KOPT-K1 (cell line): Measurements from ENCODE around the gene DCST2.

Experiments used
- H3K27ac ChIP-seq: fragments of 200-600 bp; sonication (generic); 2 replicates; pipeline ENCODE4 v1.5.1; 2016; ENCODE audit warnings: antibody characterized with exemption, mild to moderate bottlenecking, low read depth, low read length; ENCODE audit not compliant: poor library complexity, severe bottlenecking
- H3K36me3 ChIP-seq: fragments of 200-600 bp; sonication (generic); 2 replicates; pipeline ENCODE4 v1.5.1; 2017; ENCODE audit warnings: antibody characterized with exemption, mild to moderate bottlenecking, low read length, moderate library complexity; ENCODE audit not compliant: insufficient read depth
- H3K9me3 ChIP-seq: fragments of 200-600 bp; sonication (generic); 2 replicates; pipeline ENCODE4 v1.5.1; 2017; ENCODE audit warnings: antibody characterized with exemption, low read length, mild to moderate bottlenecking; ENCODE audit not compliant: insufficient read depth, poor library complexity, severe bottlenecking

The DCST2 gene

GRCh38 chr1:155044812-155045657 is 11.5 kb upstream of the DCST2 start:
- no peaks in the 10 kb centered on the region for H3K9me3 ChIP-seq
- H3K27ac ChIP-seq, result no peak overlapping the region
- no peaks in the 10 kb centered on the region for H3K36me3 ChIP-seq

- H3K36me3 ChIP-seq, result no peaks in the 10 kb centered on the region
- no peaks in the 10 kb centered on the region for H3K9me3 ChIP-seq
- no peak overlapping the region for H3K27ac ChIP-seq
Observed at GRCh38 chr1:155044365-155044764, 10.8 kb upstream of the DCST2 start.

GRCh38 chr1:155043793-155044192 is 10.2 kb upstream of the DCST2 start:
- H3K27ac ChIP-seq, result no peak overlapping the region

DNA sequence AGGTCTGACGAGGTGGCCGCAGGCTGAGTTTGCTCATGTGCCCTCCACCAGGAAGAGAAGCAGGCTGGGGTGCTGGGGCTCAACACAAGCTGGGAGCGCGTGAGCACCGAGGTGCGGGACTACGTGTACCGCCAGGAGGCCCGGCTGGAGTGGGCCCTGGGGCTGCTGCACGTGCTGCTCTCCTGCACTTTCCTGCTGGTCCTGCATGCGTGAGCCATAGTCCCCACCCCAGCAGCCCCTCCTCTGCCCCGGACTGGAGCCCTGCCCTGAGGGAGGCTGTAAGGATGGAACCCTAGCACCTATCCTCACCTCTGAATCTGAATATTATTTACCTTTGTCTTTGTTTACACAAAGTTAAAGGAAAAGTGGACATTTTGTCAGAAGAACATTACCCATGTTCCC is 9.7 kb upstream of the DCST2 start:
- Histone ChIP-seq H3K27ac (no peak overlapping the region), H3K36me3 (no peaks in the 10 kb centered on the region), H3K9me3 (no peaks in the 10 kb centered on the region)

More at GRCh38 chr1:155043793-155044192, 10.2 kb upstream of the DCST2 start:
- H3K36me3 ChIP-seq, result no peaks in the 10 kb centered on the region
- H3K9me3 ChIP-seq, result no peaks in the 10 kb centered on the region

GRCh38 chr1:155042789-155043188 is 9.2 kb upstream of the DCST2 start:
- Histone ChIP-seq H3K9me3 (no peaks in the 10 kb centered on the region), H3K27ac (no peak overlapping the region), H3K36me3 (no peaks in the 10 kb centered on the region)

GRCh38 chr1:155040358-155041093 is 6.9 kb upstream of the DCST2 start:
- Histone ChIP-seq H3K27ac (no peak overlapping the region), H3K36me3 (no peaks in the 10 kb centered on the region), H3K9me3 (no peaks in the 10 kb centered on the region)

DNA sequence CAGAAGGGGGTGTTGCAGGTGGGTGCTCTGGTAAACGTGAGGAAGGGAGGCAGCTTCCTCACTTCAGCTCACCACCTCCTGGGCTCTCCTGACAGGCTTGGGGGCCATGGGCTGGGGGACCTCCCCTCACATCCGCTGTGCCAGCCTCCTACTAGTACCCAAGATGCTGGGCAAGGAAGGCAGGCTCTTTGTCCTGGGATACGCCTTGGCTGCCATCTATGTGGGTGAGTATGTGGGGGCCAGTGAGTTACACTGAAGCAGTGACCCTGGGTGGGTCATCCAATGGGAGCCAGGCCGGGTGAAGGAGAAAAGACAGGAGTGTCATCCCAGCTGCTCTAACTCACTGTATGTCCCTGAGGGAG is 5.7 kb upstream of the DCST2 start:
- Histone ChIP-seq H3K36me3 (no peaks in the 10 kb centered on the region), H3K27ac (no peak overlapping the region), H3K9me3 (no peaks in the 10 kb centered on the region)

DNA sequence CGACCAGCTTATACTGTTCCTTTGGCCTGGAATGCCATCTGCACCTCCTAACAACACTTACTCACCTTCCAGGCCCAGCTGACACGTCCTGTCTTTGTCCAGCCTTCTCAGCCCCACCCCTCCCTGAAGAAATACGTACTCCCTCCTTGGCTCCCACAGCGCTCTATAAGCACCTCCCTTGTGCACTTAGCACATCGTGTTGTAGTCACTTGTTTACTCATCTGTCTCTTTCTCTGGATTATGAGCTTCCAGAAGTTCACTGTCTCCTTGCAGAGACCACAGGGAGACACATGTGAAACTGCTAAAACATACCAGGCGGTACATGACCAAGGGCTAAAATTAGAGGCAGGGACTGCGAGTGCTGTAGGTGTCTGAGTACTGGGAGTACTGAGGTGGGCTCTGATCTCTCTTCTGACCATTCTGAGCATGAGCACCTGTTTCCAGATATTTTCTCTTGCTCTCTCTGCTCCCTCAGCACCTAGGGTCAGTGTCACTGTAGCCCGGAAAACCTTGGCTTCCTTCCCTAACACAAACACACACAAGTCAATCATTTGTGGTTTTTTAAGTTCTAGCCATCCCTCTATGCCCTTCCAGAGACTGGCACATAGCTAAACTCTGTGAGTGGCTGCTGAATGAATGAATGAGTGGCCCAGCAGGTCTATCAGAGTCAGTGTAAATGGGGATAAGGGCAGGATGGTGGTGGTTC is 5.2 kb upstream of the DCST2 start:
- H3K36me3 ChIP-seq, result no peaks in the 10 kb centered on the region
- H3K27ac ChIP-seq, result no peak overlapping the region
- no peaks in the 10 kb centered on the region for H3K9me3 ChIP-seq

DNA sequence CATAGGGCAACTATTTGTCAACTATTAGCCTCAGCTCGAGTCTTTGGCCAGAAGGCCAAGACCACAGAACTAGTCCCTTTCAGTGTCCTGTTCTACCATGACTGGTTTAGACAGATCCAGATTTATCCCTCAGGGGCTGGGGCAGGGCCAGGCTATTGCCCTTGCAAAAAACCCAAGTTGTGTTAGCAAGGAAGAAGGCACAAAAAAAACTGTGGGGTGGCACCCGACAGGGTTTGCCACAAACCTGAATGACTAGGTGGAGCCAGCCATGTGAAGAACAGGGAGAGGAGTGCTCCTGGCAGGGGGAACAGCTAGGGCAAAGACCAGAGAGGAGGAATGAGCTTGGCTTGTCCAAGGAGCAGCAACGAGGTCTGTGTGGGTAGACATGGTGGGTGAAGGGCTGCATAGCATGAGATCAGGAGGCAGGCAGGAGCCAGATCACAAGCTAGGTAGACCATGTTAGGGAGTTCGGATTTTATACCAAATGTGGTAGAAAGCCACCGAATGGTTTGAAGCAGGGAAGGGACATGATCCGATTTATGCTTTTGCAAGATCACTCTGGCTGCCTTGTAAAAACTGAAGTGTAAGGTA is 4.4 kb upstream of the DCST2 start:
- no peak overlapping the region for H3K27ac ChIP-seq
- H3K36me3 ChIP-seq, result no peaks in the 10 kb centered on the region

DNA sequence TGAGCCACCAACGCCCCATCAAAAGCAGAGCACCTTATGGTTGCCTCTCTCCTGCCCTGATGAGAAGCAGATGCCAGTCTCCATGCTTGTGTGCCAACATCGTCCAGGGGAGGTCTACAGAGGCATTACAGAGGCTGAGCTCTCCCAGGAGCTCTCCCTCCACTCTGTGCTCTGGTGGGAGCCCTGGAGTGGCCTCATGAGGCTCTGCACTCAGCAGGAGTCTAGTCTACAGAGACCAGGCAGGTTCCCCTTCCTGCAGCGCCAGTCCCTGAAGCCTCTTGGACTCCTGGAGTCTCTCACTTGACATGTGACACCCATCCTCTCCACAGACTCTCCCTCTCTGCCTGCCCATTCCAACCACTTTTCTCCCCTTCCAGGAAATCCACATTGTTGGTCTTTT is 3.5 kb upstream of the DCST2 start:
- Histone ChIP-seq H3K36me3 (no peaks in the 10 kb centered on the region), H3K9me3 (no peaks in the 10 kb centered on the region), H3K27ac (no peak overlapping the region)

More for the DNA sequence above, 4.4 kb upstream of the DCST2 start:
- no peaks in the 10 kb centered on the region for H3K9me3 ChIP-seq

- Histone ChIP-seq H3K36me3 (no peaks in the 10 kb centered on the region), H3K9me3 (no peaks in the 10 kb centered on the region), H3K27ac (no peak overlapping the region)
Observed at GRCh38 chr1:155035936-155036335, 2.4 kb upstream of the DCST2 start.

GRCh38 chr1:155034318-155035208 is 982 bp upstream of the DCST2 start:
- H3K9me3 ChIP-seq, result no peaks in the 10 kb centered on the region
- H3K36me3 ChIP-seq, result no peaks in the 10 kb centered on the region
- no peak overlapping the region for H3K27ac ChIP-seq

- no peak overlapping the region for H3K27ac ChIP-seq
- no peaks in the 10 kb centered on the region for H3K9me3 ChIP-seq
Observed at GRCh38 chr1:155032886-155033285, 695 bp downstream of the DCST2 start.

GRCh38 chr1:155030899-155031298 is 2.7 kb downstream of the DCST2 start:
- Histone ChIP-seq H3K36me3 (no peaks in the 10 kb centered on the region), H3K9me3 (no peaks in the 10 kb centered on the region)

More at GRCh38 chr1:155032886-155033285, 695 bp downstream of the DCST2 start:
- no peaks in the 10 kb centered on the region for H3K36me3 ChIP-seq

More at GRCh38 chr1:155030899-155031298, 2.7 kb downstream of the DCST2 start:
- no peak overlapping the region for H3K27ac ChIP-seq
